Ishikawa (cell line): ENCODE measurements around the gene CD8B2.

Experiments
- CEBPB ChIP-seq: IDR thresholded peaks from 2 replicates; pipeline ENCODE4 v1.6.1; 2012
- CREB1 ChIP-seq: IDR thresholded peaks from 2 replicates; pipeline ENCODE4 v1.6.1; 2012; ENCODE audit warnings: low read depth
- EGR1 ChIP-seq: IDR thresholded peaks from 2 replicates; pipeline ENCODE4 v1.6.1; 2012
- EP300 ChIP-seq: IDR thresholded peaks from 2 replicates; pipeline ENCODE4 v1.6.1; 2012; ENCODE audit warnings: borderline replicate concordance
- FOXM1 ChIP-seq: IDR thresholded peaks from 2 replicates; pipeline ENCODE4 v1.6.1; 2012; ENCODE audit warnings: low read depth, borderline replicate concordance
- MAX ChIP-seq: IDR thresholded peaks from 2 replicates; pipeline ENCODE4 v1.6.1; 2012
- NFIC ChIP-seq: IDR thresholded peaks from 2 replicates; pipeline ENCODE4 v1.6.1; 2012
- RAD21 ChIP-seq: IDR thresholded peaks from 2 replicates; pipeline ENCODE4 v1.6.1; 2012; ENCODE audit warnings: low read depth
- REST ChIP-seq: IDR thresholded peaks from 2 replicates; pipeline ENCODE4 v1.6.1; 2012; ENCODE audit warnings: low read depth, mild to moderate bottlenecking
- TAF1 ChIP-seq: IDR thresholded peaks from 2 replicates; pipeline ENCODE4 v1.6.1; 2012; ENCODE audit warnings: low read depth, mild to moderate bottlenecking
- TCF12 ChIP-seq: IDR thresholded peaks from 2 replicates; pipeline ENCODE4 v1.6.1; 2012; ENCODE audit warnings: low read depth
- TEAD4 ChIP-seq: IDR thresholded peaks from 2 replicates; pipeline ENCODE4 v1.6.1; 2012
- USF1 ChIP-seq: IDR thresholded peaks from 2 replicates; pipeline ENCODE4 v1.6.1; 2012
- YY1 ChIP-seq: IDR thresholded peaks from 2 replicates; pipeline ENCODE4 v1.6.1; 2012; ENCODE audit warnings: low read depth
- ZBTB7A ChIP-seq: IDR thresholded peaks from 2 replicates; pipeline ENCODE4 v1.6.1; 2012; ENCODE audit warnings: low read depth

Gene CD8B2

GRCh38 chr2:106532236-106532635 lies 45.1 kb downstream of the CD8B2 start:
- no peak for TF ChIP-seq NFIC
- no peak for TF ChIP-seq MAX
- TF ChIP-seq ZBTB7A = no peak
- TF ChIP-seq EP300 = no peak
- TF ChIP-seq CREB1 = no peak
- TF ChIP-seq RAD21 = no peak
- TF ChIP-seq EGR1 = no peak
- TF ChIP-seq TAF1 = no peak
- TF ChIP-seq FOXM1 = no peak
- no peak for TF ChIP-seq USF1
- TF ChIP-seq CEBPB = no peak
- no peak for TF ChIP-seq TEAD4
- no peak for TF ChIP-seq REST
- no peak for TF ChIP-seq TCF12
- TF ChIP-seq YY1 = no peak

- TF ChIP-seq RAD21 = no peak
- no peak for TF ChIP-seq NFIC
- TF ChIP-seq CREB1 = no peak
- no peak for TF ChIP-seq TAF1
- no peak for TF ChIP-seq EP300
- TF ChIP-seq USF1 = no peak
- no peak for TF ChIP-seq TEAD4
- no peak for TF ChIP-seq FOXM1
- TF ChIP-seq CEBPB = no peak
- no peak for TF ChIP-seq REST
- no peak for TF ChIP-seq ZBTB7A
- no peak for TF ChIP-seq YY1
- no peak for TF ChIP-seq TCF12
- TF ChIP-seq EGR1 = no peak
- TF ChIP-seq MAX = no peak
Observed at GRCh38 chr2:106534471-106534870, 47.3 kb downstream of the CD8B2 start.

GRCh38 chr2:106536490-106536889 lies 49.3 kb downstream of the CD8B2 start:
- no peak for TF ChIP-seq NFIC
- TF ChIP-seq EP300 = no peak
- TF ChIP-seq EGR1 = no peak
- TF ChIP-seq USF1 = no peak
- TF ChIP-seq TCF12 = no peak
- TF ChIP-seq TEAD4 = no peak
- no peak for TF ChIP-seq FOXM1
- no peak for TF ChIP-seq TAF1
- no peak for TF ChIP-seq REST
- no peak for TF ChIP-seq MAX
- no peak for TF ChIP-seq CREB1
- TF ChIP-seq RAD21 = no peak
- no peak for TF ChIP-seq CEBPB
- TF ChIP-seq YY1 = no peak
- TF ChIP-seq ZBTB7A = no peak

GRCh38 chr2:106537047-106537446 lies 49.9 kb downstream of the CD8B2 start:
- no peak for TF ChIP-seq CEBPB
- no peak for TF ChIP-seq ZBTB7A
- TF ChIP-seq NFIC = no peak
- TF ChIP-seq MAX = no peak
- TF ChIP-seq RAD21 = no peak
- TF ChIP-seq EGR1 = no peak
- no peak for TF ChIP-seq EP300
- TF ChIP-seq TAF1 = no peak
- no peak for TF ChIP-seq CREB1
- TF ChIP-seq TCF12 = no peak
- TF ChIP-seq YY1 = no peak
- TF ChIP-seq FOXM1 = no peak
